Measurements from ENCODE around the gene SNRNP35.
A peak's percentile ranks its signal among the peaks of the same experiment; 100 is the strongest.
"Not testable (repeated sequence)": the region's sequence is repeated elsewhere in the genome, so short reads cannot be mapped to it uniquely, and the experiment has no call there.

The SNRNP35 gene

DNA sequence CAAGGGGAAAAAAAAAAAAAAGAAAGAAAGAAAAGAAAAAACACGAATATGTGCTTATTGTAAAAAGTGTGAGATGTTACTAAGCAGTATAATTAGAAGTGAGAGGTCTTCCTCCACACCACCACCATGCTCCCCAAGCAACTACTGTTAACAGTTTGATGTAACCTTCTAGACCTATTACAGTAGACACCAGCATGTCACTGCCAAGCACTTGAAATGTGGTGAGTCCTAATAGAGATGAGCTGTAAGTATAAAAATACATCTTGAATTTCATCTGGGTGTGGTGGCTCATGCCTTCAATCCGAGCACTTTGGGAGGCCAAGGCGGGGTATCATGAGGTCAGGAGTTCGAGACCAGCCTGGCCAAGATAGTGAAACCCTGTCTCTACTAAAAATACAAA lies 8.1 kb upstream of the SNRNP35 start:
- DNase-seq = no peak

DNA sequence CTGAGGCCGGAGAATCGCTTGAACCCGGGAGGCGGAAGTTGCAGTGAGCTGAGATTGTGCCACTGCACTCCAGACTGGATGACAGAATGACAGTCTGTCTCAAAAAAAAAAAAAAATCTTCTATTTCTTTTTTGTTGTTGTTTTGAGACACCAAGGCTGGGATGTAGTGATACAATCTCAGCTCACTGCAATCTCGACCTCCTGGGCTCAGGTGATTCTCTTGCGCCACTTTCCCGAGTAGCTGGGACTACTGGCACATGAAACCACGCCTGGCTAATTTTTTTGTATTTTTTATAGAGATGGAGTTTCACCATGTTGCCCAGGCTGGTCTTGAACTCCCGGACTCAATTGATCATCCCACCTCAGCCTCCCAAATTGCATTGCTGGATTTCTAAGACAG lies 7.3 kb upstream of the SNRNP35 start:
- no peak for DNase-seq

DNA sequence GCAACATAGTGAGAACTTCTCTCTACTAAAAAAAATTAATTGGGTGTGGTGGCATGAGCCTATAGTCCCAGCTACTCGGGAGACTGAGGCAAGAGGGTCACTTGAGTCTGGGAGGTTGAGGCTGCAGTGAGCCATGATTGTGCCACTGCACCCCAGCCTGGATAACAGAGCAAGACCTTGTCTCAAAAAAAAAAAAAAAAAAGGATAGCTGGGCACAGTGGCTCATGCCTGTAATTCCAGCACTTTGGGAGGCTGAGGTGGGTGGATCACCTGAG lies 5.7 kb upstream of the SNRNP35 start:
- DNase-seq = not testable (repeated sequence)

DNA sequence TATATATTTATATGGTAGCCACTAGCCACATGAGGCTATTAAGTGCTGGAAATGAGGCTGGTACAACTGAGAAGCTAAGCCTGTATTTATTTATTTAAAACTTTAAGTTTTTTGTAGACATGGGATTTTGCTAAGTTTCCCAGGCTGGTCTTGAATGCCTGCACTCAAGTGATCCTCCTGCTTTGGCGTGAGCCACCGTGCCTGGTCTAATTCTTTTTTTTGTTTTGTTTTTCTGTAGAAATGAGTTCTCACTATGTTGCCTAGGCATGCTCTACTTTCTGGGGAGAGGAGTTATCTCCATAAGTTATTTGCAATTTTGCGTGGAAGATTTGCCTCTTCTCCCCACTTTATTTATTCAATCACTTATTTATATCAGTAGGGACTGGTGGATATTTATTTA lies 4.8 kb upstream of the SNRNP35 start:
- no peak for DNase-seq

DNA sequence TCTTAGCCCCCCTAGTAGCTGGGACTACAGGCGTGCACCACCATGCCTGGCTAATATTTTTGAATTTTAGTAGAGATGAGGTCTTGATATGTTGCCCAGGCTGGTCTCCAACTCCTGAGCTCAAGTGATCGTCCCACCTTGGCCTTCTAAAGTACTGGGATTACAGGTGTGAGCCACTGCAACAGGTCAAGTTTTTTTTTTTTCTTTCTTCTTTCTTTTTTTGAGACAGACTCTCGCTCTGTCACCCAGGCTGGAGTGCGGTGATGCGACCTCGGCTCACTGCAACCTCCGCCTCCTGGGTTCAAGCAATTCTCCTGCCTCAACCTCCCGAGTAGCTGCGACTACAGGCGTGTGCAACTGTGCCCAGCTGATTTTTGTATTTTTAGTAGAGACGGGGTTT lies 5.2 kb downstream of the SNRNP35 start:
- DNase-seq = not testable (repeated sequence)

DNA sequence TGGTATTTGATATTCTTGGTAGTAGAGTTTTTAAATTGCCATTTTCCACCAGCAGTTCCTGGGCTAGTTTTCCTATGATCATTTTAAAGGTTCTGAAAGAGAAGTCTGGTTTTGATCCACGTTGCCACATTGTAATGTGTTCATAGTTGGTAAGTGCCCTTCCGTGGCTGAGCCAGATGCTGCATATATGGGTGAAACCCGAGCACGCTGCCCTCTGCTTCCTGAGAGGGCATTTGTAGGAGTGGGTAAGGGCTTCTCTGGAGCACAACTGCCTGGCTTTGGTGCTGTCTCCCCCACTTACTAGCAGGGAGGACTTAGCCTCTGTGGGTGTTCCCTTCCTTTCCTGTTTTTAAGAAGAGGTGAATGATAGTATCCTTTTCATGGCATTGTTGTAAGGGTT lies 7.1 kb downstream of the SNRNP35 start:
- DNase-seq = no peak

DNA sequence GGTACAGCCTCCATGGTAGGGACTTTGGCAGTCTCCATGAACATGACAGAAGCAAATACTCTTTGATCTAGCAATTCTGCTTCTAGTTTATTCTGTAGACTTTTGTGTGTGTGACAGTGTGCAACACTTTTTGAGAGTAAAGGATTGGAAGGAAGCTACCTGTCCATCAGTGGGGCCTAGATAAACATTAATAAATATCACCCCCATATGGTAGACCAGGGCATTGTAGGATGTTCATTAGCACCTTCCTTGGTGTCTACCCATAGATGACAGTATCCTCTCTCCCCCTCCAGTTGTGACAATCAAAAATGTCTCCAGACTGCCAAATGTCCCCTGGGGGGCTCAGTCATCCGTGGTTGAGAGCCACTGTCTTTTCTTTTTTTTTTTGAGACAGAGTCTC lies 10.8 kb downstream of the SNRNP35 start:
- peak; percentile 55 for DNase-seq

DNA sequence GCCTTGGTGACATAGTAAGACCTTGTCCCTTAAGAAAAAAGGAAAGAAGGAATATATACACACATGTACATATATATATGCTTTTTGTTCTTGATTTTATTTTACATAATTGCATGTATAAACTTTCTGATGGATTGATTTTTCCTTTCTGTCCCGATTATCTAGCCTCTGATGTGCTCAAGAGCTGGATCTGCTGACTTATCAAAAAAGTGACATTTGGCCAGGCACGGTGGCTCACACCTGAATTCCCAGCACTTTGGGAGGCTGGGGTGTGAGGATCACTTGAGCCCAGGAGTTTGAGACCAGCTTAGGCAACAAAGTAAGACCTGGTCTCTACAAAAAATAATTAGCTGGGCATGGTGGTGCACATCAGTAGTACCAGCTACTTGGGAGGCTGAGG lies 12.0 kb downstream of the SNRNP35 start:
- DNase-seq = no peak

DNA sequence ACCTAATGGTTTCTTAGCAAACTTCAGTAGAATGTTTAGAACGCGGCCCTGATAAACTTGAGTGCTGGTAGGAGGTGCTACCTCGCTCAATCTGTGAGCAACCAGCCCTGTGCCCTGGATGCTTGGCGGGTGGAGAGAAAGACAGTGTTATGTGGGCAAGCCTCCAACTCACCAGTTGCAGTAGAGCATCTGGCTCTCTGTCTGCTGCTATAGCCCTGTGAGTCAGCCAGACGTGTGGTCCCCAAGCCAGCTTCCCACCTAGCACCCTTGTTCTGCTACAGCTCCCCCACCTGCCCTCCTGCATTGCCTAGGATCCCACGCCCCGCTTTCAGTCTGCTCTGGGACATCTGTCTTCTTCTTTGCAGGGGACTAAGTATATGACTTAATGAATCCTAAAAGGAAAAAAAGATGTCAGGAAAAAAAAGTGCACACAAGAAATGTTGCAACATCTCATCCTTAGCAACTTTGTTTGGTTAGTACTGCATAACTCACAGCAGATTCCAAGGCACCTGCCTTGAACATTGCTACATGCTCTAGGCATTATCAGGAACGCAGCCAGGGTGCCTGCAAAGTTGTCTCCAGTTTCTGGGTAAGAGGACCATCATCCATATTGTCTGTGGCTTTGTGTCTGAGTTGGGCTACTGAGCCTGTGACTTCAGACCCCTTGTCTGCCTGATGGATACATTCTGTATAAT lies 13.6 kb downstream of the SNRNP35 start:
- no peak for DNase-seq

DNA sequence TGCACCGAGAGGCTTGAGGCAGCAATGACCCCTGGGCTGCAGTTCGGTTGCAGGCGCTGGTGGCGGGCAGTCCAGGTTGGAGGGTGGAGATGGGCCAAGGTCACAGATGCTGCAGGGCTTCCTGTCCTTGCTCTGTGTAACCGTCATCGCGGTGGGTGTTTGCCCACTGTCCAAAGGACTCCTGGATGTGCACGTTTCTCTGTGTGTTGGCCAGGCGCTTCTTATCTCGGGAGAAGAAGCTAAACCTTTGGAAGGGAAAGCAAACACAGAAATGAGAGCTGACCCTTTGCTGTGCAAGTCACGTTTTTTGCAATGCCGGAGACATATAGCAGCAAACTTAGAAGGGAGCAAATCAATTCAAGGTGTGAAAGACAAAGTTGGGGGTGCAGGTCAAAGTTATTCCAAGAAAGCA lies 14.5 kb downstream of the SNRNP35 start:
- no peak for DNase-seq

DNA sequence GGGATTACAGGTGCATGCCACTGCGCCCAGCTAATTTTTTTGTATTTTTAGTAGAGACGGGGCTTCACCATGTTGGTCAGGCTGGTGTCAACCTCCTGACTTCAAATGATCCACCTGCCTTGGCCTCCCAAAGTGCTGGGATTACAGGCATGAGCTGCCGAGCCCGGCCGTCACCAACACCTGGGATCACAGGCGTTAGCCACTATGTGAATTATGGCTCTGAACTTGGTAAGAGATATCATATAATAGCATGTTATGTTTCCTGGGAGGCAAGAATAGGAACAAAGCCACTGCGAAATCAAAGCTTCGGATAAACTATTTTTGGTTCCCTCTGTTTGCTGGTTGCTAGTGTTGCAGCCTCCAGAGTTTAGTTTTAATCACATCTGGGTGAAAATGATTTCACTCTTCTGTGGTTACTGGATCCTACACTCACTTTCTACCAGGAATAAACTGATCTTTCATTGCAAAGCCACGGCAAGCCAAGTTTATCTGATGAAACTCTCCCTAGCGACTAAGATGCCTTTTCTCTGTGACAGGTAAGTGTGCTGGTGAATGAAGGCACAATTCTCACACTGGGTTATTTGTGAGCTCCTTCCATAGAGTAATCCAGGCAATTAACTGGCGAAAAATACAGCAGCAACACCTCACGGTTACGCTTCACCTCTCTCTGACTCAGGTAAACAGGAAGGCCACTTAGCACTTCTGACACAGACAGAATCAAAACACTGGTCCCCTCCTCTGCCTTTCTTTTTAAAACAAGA lies 16.7 kb downstream of the SNRNP35 start:
- peak; percentile 39 for DNase-seq

DNA sequence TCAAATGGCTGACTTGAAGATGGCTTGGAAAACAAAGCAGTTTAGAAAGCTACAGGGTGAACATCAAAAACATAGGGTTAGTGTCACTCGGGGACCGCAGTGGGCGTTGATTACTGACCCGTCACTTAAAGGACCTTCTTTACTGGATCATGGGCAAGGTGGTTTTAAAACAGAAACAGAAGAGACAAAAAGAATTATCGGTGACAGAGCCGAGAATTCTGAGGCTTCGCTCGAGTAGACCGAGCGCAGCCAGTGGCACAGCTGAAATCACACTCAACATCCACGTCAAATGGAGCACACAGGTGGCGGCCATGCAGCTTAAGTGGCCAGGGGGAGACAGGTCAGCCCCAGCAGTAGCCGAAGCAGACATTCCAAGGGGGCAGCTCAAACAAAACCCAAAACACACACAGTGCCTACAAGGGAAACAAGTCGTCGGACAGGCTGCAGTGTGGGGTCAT lies 17.3 kb downstream of the SNRNP35 start:
- no peak for DNase-seq

DNA sequence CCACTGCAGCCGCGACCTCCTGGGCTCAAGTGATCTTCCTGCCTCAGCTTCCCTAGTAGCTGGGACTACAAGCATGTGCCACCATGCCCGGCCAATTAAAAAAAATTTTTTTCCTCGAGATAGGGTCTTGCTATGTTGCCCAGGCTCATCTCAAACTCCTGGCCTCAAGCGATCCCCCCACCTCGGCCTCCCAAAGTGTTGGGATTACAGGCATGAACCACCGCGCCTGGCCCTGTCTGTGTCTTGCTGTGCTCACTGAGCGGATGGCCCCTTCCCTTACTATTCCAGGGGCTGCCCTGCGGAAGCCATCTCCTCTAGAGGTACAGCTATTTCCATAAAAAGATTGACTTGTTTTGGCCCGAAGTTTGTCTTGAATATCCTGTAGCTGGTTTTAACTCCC lies 20.1 kb downstream of the SNRNP35 start:
- DNase-seq = no peak

DNA sequence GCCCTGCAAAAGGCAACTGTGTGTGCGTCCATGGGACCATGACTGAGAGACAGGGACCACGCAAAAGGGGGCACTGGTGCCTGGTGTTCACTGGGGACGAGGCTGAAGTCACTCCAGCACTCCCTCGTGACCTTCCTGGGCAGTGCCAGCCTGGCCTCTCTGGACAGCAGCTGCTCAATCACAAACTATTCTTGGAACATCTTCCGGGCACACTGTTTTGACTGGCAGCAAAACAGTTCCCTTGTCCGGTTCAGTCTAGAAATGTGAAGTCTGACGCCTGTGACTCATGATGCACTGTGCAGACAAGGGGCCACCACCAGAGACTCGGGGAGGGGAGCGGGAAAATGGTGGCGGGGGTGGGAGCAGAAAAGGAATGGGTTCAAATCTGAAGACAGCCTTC lies 20.8 kb downstream of the SNRNP35 start:
- DNase-seq = no peak

DNA sequence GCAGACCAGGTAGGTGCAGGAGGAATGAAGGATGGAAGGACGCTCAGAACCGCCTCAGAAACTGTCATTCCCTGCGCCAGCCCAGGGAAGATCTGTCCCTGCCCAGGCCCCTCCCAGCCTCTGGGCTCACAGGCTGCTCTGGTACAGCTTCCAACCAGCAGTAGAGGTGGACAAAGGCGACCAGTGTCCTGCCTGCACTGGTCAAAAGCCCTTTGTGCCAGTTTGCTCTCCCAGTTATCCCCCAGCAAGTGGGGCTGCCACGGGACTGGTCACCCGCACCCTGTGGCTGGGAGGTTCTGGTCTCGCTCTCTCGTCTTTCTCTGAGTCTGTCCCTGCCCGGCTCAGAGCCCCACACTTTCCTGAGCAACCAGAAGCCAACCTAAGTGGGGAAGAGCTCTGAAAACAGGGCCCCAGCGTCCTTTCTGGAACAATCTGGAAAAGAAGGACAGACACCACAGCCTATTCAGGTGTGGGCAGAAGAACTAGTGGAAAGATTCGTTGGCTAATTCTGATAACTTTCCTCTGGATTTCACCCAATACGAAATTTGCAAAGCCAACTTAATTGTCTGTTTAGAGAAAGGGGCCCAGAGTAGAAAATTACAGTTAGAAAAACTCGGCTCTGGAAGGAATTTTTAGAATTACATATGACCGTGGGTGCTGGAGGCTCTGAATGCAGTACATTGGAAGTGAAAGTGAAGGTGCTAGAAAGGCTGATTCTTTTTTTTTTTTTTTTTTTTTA lies 21.7 kb downstream of the SNRNP35 start:
- no peak for DNase-seq

DNA sequence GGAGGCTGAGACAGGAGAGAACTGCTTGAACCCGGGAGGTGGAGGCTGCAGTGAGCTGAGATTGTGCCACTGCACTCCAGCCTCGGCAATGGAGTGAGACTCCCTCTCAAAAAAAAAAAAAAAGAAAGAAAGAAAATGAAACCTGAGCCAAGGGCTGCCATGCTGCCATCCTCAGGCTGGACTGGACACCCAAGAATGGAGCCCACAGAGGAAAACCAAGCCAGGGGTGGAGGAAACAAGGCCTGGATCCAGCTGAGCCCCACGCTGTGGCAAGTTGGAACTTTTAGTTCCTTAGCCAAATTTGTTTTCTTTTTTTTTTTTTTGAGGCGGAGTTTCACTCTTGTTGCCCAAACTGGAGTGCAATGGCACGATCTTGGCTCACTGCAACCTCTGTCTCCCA lies 23.3 kb downstream of the SNRNP35 start:
- DNase-seq = not testable (repeated sequence)

DNA sequence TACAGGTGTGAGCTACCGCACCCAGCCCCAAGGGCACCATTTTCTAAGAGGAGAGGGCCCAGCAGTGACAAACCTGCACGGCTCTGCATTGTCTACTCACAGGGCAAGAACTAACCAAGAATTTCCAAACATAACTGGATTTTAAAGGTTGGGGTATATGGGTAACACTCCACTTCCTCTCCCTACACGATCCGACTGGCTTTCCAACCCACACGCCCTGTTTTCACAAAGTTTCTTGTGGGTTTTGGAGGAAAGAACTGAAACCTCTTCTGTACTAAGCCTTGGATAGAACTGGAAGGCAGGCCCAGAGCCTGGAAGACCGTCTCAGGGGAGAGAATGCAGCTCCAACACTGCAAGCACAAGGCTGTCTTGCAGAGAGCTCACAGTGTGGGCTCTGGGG lies 24.9 kb downstream of the SNRNP35 start:
- no peak for DNase-seq

DNA sequence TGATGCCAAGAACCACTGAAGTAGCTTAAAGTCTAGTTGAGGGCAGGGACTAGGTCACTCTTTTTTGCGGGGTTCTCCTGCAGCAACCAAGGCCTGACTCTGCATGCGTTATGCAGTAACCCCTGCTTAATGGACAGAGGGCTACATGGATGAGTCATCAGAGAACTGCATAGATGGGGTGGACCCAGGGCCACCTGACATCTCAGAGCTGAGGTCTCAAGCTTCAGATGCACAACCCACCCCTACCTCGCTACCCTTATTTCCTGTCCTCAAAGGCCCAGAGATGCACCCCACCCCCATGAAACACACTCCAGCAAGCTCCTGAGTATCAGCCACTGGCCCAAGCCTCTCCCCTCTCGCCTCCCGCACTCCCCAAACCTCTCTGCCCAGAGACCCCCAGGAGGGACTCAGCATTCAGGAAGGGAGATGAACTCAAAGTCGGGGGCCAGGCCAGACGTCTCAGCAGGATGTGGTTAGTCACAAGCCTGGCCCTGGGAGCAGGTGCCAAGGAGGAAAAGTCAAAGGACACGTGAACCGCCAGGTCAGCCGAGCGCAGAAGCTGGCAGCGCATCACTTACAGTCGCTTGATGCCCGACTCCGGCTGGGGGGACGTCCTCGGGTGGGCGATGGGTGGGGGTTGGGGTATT lies 25.8 kb downstream of the SNRNP35 start:
- DNase-seq = no peak

DNA sequence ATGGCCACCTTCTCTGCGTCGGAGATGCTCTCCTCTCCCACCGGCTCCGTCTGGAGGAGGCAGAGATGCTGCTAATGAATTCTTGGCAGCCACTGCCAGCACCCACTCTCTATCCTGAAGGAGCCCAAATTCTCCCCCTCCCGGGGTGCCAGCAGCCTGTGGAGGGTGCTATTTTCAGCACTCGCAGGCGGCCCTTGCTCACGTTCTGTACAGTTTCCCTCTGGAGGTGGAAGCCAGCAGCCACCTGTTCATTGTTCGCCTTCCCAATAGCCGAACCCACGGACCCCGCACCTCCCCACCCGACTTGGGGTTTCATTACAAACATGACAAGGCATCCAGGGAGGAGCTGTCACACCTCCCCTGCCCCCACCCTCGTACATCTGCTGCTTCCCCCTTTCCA lies 27.8 kb downstream of the SNRNP35 start:
- DNase-seq = no peak

DNA sequence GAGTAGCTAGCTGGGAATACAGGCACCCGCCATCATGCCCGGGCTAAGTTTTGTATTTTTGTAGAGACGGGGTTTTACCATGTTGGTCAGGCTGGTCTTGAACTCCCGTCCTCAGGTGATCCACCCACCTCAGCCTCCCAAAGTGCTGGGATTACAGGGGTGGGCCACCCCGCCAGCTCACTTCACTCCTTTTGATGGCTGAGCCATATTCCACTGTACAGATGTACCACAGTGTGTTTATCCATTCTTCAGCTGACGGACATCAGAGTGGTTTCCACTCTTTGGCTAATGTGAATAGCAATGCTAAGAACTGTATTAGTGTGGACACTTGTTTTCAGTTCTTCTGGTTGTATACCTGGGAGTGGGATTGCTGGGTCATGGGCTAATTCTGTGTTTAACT lies 29.5 kb downstream of the SNRNP35 start:
- DNase-seq = no peak

DNA sequence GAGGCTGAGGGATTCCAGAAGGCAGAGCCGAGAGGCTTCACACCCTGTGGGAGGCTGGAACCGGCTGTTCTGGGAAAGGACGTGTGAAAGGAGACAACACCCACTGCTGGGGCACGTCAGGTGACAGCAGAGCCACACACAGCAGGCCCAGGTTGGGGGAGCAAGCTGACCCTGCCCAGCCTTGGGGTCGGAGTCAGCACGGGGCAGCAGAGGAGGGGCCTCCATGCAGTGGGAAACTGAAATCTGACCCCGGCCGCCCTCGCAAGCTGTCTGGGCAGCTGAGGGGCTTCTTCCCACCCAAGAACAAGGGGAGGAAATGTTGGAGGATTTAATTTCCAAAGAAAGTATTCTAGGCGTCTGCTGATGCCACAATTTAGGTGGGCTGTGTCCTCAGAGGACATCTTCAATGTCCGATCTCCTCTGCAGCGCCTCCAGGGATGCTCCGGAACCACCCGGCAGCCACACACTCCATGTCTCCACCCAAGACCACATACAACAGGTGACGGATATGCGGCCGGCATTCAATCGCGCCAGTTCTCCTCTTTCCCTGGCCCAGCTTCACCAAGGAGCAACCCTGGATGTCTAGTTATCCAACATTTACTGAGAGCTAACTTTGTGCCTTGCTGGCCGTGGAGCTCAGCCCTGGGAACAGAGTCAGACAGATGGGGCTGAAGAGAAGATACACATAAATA lies 30.7 kb downstream of the SNRNP35 start:
- no peak for DNase-seq

DNA sequence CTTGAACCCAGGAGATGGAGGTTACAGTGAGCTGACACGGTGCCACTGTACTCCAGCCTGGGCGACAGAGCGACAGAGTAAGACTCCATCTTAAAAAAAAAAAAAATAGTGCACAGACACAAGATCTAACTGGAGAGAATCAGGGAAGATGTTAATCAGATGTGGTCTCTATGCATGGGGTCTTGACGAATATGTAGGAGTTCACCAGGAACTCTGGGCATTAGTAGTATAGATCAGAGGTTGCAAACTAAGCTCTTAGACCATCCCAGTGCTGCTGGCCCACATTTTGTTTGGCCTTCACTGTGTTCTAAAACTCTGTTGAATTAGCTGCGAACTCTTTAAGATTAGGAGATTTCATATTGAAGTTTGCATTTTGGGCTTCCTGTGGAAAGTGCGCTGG lies 31.6 kb downstream of the SNRNP35 start:
- DNase-seq = no peak

DNA sequence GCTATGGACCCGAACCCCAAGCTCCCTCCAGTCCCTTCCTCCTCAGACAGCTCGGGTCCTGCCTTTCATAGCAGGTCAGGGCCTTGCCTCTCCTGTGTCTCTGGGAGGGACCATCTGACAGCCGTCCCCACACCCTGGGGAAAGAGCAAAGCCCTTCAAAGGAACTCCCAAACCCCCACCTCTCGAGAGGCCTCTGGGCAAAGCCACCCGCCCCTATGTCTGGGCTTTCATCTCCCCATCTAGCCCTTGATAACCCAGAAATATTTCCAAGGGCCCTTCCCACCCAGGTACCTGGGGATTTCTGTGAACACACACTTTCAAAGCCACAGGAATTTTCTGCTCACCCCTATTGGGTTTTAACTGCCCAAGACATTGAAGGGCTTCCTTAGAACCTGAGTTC lies 32.1 kb downstream of the SNRNP35 start:
- no peak for DNase-seq

All from CD4-positive, alpha-beta T cell treated with Interleukin-10 for 1 hour (primary cell).